GM12801 (cell line): Measurements from ENCODE around the gene HPF1.

Source experiments
- TF ChIP-seq, protein P1 (sequence below): IDR thresholded peaks from one replicate; pipeline ENCODE4 v1.5.1; 2011; ENCODE audit warnings: control low read depth; ENCODE audit not compliant: insufficient read length; ENCODE audit errors: extremely low read depth

The HPF1 gene

DNA sequence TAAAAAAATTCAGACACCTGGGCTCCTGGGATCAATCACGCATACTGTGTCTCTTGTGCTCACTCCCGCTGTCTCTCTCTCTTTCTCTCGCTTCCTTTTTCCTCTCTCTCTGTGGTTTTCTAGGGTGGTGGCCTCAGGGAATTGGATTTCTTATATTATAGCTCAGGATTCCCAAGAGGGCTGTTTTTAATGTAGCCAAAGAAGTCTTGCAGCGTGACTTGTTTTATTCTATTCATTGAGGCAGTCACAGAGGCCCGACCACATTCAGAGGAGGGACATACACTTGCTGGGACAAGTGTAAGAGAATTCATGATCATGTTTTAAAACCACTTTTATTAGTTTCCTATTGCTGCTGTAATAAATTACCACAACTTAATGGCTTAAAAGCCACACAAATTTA lies 59.4 kb downstream of the HPF1 start:
- TF ChIP-seq, protein P1, sequence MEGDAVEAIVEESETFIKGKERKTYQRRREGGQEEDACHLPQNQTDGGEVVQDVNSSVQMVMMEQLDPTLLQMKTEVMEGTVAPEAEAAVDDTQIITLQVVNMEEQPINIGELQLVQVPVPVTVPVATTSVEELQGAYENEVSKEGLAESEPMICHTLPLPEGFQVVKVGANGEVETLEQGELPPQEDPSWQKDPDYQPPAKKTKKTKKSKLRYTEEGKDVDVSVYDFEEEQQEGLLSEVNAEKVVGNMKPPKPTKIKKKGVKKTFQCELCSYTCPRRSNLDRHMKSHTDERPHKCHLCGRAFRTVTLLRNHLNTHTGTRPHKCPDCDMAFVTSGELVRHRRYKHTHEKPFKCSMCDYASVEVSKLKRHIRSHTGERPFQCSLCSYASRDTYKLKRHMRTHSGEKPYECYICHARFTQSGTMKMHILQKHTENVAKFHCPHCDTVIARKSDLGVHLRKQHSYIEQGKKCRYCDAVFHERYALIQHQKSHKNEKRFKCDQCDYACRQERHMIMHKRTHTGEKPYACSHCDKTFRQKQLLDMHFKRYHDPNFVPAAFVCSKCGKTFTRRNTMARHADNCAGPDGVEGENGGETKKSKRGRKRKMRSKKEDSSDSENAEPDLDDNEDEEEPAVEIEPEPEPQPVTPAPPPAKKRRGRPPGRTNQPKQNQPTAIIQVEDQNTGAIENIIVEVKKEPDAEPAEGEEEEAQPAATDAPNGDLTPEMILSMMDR: no peak

DNA sequence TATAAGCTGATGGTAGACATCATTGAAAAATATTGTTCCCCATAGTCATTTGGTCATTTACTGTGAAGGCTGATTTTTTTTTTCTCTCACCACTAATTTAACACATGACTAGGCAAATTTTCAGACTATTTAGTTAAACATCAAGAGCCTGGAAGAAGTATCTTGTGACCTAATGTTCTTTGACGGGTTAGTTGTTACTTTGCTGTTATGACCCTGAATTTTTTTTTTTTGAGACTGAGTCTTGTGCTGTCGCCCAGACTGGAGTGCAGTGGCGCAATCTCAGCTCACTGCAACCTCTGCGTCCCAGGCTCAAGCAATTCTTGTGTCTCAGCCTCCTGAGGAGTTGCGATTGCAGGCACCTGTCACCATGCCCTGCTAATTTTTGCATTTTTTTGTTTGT lies 67.0 kb downstream of the HPF1 start:
- TF ChIP-seq, protein P1: no peak

DNA sequence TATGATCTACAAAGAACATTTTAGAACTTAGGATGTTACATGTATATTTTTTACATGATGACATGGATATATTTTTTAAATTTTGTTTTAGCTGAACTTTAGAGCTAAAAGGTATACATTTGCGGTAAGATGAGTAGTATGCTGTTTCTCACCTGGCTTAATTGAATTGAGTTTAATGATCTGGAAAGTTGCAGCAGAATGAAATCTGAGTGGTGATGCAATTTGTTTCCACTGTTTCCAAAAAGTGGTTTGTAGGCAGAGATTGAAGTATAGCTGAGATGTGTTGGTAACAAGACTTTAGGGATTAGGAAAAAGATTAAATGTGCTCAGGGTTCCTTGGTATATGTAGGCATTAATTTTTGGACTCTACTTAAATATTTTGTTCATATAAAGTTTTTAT lies 68.1 kb downstream of the HPF1 start:
- TF ChIP-seq, protein P1: no peak

DNA sequence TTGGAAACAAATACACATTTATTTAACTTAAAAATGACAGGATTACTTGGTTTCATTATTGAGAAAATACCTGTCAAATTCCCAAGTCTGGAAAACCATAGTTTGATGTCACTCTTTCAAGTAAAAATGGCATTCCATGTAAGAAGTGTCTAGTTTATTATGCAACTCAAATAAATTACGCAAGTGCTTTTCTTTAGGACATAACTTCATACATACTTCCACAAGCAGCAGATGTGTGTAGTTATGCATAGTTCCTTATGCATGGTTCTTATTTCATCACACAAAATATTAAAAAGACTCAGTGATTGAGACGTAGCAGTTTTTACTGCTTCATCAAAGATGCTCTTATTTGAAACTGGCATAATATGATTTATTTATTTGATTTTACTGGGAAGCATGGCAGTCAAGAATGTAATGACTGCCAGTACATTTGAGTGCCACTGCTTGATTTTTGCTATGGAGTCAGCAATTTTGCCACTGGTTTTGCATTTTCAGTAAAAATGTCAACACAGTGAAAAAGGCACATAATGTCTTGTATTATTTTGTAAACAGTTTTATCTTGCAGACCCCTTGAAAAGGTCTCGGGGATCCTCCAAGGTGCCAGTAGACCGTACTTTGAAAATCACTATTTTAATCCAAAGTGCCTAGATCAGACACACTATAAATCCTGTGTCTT lies 75.2 kb downstream of the HPF1 start:
- TF ChIP-seq, protein P1: no peak
